Right cardiac atrium (tissue), 5 donors: Measurements from ENCODE around the gene COBL. TPM values are rescaled to one million over a fixed set of nuclear protein-coding genes. Genes with fewer than 3 reads are reported as not detected.
"Not testable (repeated sequence)": the region's sequence is repeated elsewhere in the genome, so short reads cannot be mapped to it uniquely, and the experiment has no call there.

Experiments used
- ATAC-seq, 2 donors: fragments of 200-7000 bp; cut with Tn5 transposase; one replicate each; pipeline versions ENCODE4 v1.8.0 to v1.9.1; 2020; ENCODE audit warnings: moderate library complexity in 2 of 2, mild to moderate bottlenecking in 1 of 2
- DNase-seq, 3 donors: peaks; one replicate each; pipeline ENCODE4 v3.0.0-alpha.2; 2020
- H3K27ac ChIP-seq: one replicate; pipeline ENCODE4 v1.5.1; 2013; ENCODE audit warnings: mild to moderate bottlenecking, low read length, control low read depth, moderate library complexity
- H3K27me3 ChIP-seq: one replicate; pipeline ENCODE4 v1.6.1; 2013; ENCODE audit not compliant: control insufficient read depth, insufficient read depth
- H3K4me1 ChIP-seq: one replicate; pipeline ENCODE4 v1.6.1; 2013; ENCODE audit warnings: low read length; ENCODE audit not compliant: control insufficient read depth, insufficient read depth
- H3K4me3 ChIP-seq: one replicate; pipeline ENCODE4 v1.5.1; 2013; ENCODE audit warnings: low read length, control low read depth
- H3K9me3 ChIP-seq: one replicate; pipeline ENCODE4 v1.6.1; 2013; ENCODE audit warnings: low read length; ENCODE audit not compliant: control insufficient read depth
- WGBS: extraction: QIAGEN DNeasy Blood & Tissue Kit; methylation state at CpG from one replicate; pipeline ENCODE4 v1.1.7; 2013; 5-methylcytosine and 5-hydroxymethylcytosine counted together
- intact Hi-C, 4 donors: fragments of 100-400 bp; cut with DNase I; formaldehyde crosslinking; loops; one replicate each; pipeline versions ENCODE4 v1.11.0 to v1.14.0; 2022 to 2023
- polyA plus RNA-seq: library from polyadenylated mRNA; stranded (reverse); fragments of 200-250 nt; gene quantifications from one replicate; pipeline ENCODE4 v1.2.3, GENCODE V29; 2013
- total RNA-seq, 4 donors: library from RNA; stranded (reverse); fragmentation: NEBNext Ultra II Directional; extraction: Animal tissue kit (Norgen Biotek cat#: 25700); gene quantifications; one replicate each; pipeline ENCODE4 v1.2.1, GENCODE V29; 2021
- donor health status: healthy with polysubstance abuse.
- donor health status: DM: no; HTN: yes; CAD: no.
- donor health status: DM: no; HTN: no; CAD: no.
- donor health status: DM: no; HTN: yes; CAD: no; lungs with severe emphysema.
- donor health status: DM: yes; HTN: yes; CAD: no.

COBL gene
- total and polyA plus RNA-seq, 5 donors = 27.0 to 56.5 (median 53.3) TPM

DNA sequence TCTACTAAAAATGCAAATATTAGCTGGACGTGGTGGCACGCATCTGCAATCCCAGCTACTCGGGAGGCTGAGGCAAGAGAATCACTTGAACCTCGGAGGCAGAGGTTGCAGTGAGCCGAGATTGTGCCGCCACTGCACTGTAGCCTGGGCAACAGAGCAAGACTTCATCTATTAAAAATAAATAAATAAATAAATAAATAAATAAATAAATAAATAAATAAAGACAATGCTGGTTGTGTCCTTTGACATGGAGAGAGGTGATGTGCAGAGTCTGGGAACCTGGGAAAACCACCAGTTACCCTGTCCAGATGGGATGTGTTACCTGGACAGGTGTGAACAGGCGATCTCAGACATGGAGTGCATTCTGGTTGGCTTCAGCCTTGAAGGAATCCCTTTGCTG is 102.5 kb downstream of the COBL start:
- no peak for DNase-seq
- no peak overlapping the region for H3K27ac ChIP-seq
- ATAC-seq = no peak
- H3K27me3 ChIP-seq = no peaks in the 10 kb centered on the region
- intact Hi-C loops = no loop called here
- no peak overlapping the region for H3K4me3 ChIP-seq
- WGBS = 94% methylated on average over 7 of the region's 7 CpGs
- no peaks in the 10 kb centered on the region for H3K9me3 ChIP-seq
- no peaks in the 10 kb centered on the region for H3K4me1 ChIP-seq

GRCh38 chr7:51213618-51214017 is 103.0 kb downstream of the COBL start:
- H3K4me1 ChIP-seq = no peaks in the 10 kb centered on the region
- ATAC-seq (no peak), DNase-seq (no peak)
- no peak overlapping the region for H3K4me3 ChIP-seq
- no peaks in the 10 kb centered on the region for H3K27me3 ChIP-seq
- H3K27ac ChIP-seq = no peak overlapping the region
- 90% methylated on average over 9 of the region's 9 CpGs for WGBS
- H3K9me3 ChIP-seq = no peaks in the 10 kb centered on the region
- intact Hi-C loops = no loop called here

GRCh38 chr7:51210766-51211165 is 105.8 kb downstream of the COBL start:
- WGBS = 81% methylated on average over 3 of the region's 3 CpGs
- intact Hi-C loops = no loop called here

DNA sequence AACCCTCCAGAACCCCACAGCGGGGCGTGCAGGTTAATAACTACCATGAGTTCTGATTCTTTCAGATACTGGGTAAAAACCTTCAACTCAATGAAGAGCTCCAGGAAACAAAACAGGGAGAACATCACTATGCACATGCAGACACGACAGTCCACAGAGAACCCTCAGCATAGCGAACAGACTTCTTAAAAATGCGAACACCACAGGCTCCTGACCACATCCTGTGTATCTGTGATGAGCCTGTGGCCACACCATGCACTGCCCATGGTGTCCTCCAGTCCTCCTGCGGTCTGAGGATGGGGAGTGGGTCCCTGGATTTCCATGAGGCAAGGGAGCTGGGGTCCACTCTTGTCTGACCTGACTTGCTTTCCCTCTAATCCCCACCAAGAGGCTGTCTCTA is 107.2 kb downstream of the COBL start:
- H3K27ac ChIP-seq = no peak overlapping the region
- H3K9me3 ChIP-seq = no peaks in the 10 kb centered on the region
- no peak overlapping the region for H3K4me3 ChIP-seq
- H3K27me3 ChIP-seq = no peaks in the 10 kb centered on the region
- ATAC-seq = peak in 1 of 2 donors; percentile 27
- intact Hi-C loops = no loop called here
- DNase-seq = no peak
- H3K4me1 ChIP-seq = no peaks in the 10 kb centered on the region
- WGBS = 82% methylated on average over 6 of the region's 6 CpGs

More at GRCh38 chr7:51210766-51211165, 105.8 kb downstream of the COBL start:
- Histone ChIP-seq H3K4me1 (no peaks in the 10 kb centered on the region), H3K4me3 (no peak overlapping the region), H3K27ac (no peak overlapping the region), H3K9me3 (no peaks in the 10 kb centered on the region), H3K27me3 (no peaks in the 10 kb centered on the region)
- DNase-seq (no peak), ATAC-seq (no peak)

- intact Hi-C loops, H3K27ac ChIP-seq, H3K4me3 ChIP-seq, H3K4me1 ChIP-seq, H3K9me3 ChIP-seq, ATAC-seq, H3K27me3 ChIP-seq: not testable (repeated sequence)
- peak in 1 of 3 donors; percentile 60 for DNase-seq
- WGBS = 90% methylated on average over 30 of the region's 30 CpGs
Observed at GRCh38 chr7:51208125-51208524, 108.5 kb downstream of the COBL start.

- Histone ChIP-seq H3K4me1 (peaks cover 2% of the 10 kb centered on the region), H3K27ac (no peak overlapping the region), H3K9me3 (no peaks in the 10 kb centered on the region), H3K4me3 (no peak overlapping the region), H3K27me3 (no peaks in the 10 kb centered on the region)
- 54% methylated on average over 1 of the region's 1 CpG for WGBS
- DNase-seq (no peak), ATAC-seq (no peak)
- intact Hi-C loops = no loop called here
Observed at GRCh38 chr7:51198654-51199053, 118.0 kb downstream of the COBL start.

GRCh38 chr7:51190969-51191368 is 125.6 kb downstream of the COBL start:
- no peaks in the 10 kb centered on the region for H3K4me1 ChIP-seq
- no peak overlapping the region for H3K4me3 ChIP-seq
- 86% methylated on average over 5 of the region's 5 CpGs for WGBS
- H3K9me3 ChIP-seq = no peaks in the 10 kb centered on the region
- no peak overlapping the region for H3K27ac ChIP-seq
- intact Hi-C loops = no loop called here
- no peak for DNase-seq
- ATAC-seq = no peak
- no peaks in the 10 kb centered on the region for H3K27me3 ChIP-seq

DNA sequence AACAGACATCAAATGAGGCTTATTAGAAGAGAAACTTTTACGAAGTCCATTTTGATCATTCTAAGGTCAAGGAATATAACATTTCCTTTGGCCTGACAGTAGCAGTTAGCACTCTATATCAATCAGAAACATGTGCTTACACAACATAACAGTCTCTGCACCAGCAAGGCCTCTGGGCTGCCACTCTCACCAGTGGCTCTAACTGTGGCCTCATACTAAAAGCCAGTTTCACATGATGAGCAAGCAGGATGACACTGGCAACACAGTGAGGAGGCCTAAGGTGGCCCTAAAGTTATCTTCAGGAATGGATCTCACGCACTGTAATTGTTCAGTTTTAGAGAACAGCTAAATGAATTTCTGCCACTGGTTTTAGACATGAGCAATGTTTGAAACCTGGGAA is 126.8 kb downstream of the COBL start:
- intact Hi-C loops = no loop called here

DNA sequence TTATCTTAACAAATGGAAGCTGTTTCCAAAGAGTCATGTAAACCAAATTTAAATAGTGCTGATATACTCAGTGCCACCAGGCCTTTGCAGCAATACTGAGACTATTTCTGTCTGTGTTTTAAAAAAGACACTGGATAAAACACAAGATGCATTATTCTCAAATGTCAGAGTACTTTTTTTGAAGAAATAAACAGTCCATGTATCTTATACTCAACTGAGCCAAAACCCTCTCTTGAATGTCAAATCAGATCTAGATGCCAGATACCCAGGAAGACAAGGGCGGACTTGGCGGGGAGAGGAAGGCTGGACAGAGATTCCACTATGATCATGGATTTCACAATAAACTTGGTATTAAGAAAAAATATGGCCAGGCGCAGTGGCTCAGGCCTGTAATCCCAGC is 127.6 kb downstream of the COBL start:
- Histone ChIP-seq H3K4me1 (peaks cover 3% of the 10 kb centered on the region), H3K9me3 (no peaks in the 10 kb centered on the region), H3K27ac (no peak overlapping the region), H3K4me3 (no peak overlapping the region), H3K27me3 (no peaks in the 10 kb centered on the region)
- ATAC-seq (no peak), DNase-seq (no peak)
- WGBS = 94% methylated on average over 3 of the region's 3 CpGs
- intact Hi-C loops = no loop called here

More for the DNA sequence above, 126.8 kb downstream of the COBL start:
- no peak overlapping the region for H3K4me3 ChIP-seq
- no peak for ATAC-seq
- H3K9me3 ChIP-seq = no peaks in the 10 kb centered on the region
- no peaks in the 10 kb centered on the region for H3K27me3 ChIP-seq
- no peak for DNase-seq
- 69% methylated on average over 2 of the region's 2 CpGs for WGBS
- H3K27ac ChIP-seq = no peak overlapping the region
- H3K4me1 ChIP-seq = peaks cover 3% of the 10 kb centered on the region

GRCh38 chr7:51187941-51188340 is 128.7 kb downstream of the COBL start:
- no peaks in the 10 kb centered on the region for H3K9me3 ChIP-seq
- no peak overlapping the region for H3K4me3 ChIP-seq
- peaks cover 3% of the 10 kb centered on the region for H3K4me1 ChIP-seq
- H3K27ac ChIP-seq = peak overlapping the region; percentile 57
- intact Hi-C loops = no loop called here
- WGBS = 39% methylated on average over 6 of the region's 6 CpGs
- ATAC-seq (peak; percentile 56 to 62), DNase-seq (peak in 2 of 3 donors; percentile 61 to 71)
- H3K27me3 ChIP-seq = no peaks in the 10 kb centered on the region

- peak; percentile 92 to 93 for ATAC-seq
- Histone ChIP-seq H3K4me1 (peaks cover 3% of the 10 kb centered on the region), H3K9me3 (no peaks in the 10 kb centered on the region), H3K4me3 (no peak overlapping the region), H3K27me3 (no peaks in the 10 kb centered on the region), H3K27ac (peak overlapping the region; percentile 81)
- peak in 2 of 3 donors; percentile 29 to 57 for DNase-seq
- 43% methylated on average over 5 of the region's 5 CpGs for WGBS
- intact Hi-C loops = no loop called here
Observed at GRCh38 chr7:51186531-51186930, 130.1 kb downstream of the COBL start.

- Histone ChIP-seq H3K27me3 (no peaks in the 10 kb centered on the region), H3K9me3 (no peaks in the 10 kb centered on the region), H3K27ac (peak overlapping the region; percentile 62), H3K4me1 (peaks cover 3% of the 10 kb centered on the region), H3K4me3 (no peak overlapping the region)
- ATAC-seq (peak; percentile 66 to 68), DNase-seq (peak in 2 of 3 donors; percentile 51 to 60)
- WGBS = 24% methylated on average over 6 of the region's 6 CpGs
- intact Hi-C loops = no loop called here
Observed at GRCh38 chr7:51182636-51183166, 133.9 kb downstream of the COBL start.
